Endothelial cell of umbilical vein (primary cell): ENCODE data around the gene NFKBIL1. TPM values are rescaled to one million over a fixed set of nuclear protein-coding genes. Genes with fewer than 3 reads are reported as not detected.
"Not testable (repeated sequence)": the region's sequence is repeated elsewhere in the genome, so short reads cannot be mapped to it uniquely, and the experiment has no call there.

ENCODE experiments used
- BruUV-seq: library from RNA; stranded (reverse); fragments of 400-500 nt; replicated peaks from 2 replicates; lab custom pipeline; 2021; lab: Mats Ljungman, UMichigan
- CTCF ChIA-PET: fragments of 300-600, 350-600 bp; sonication (Branson Sonifier 250); formaldehyde crosslinking; loops from one replicate; lab custom pipeline; 2021; ENCODE audit warnings: antibody characterized with exemption, inconsistent platforms; lab: Charles Lee
- POLR2A ChIA-PET: fragments of 300-600, 350-600 bp; sonication (Branson Sonifier 250); formaldehyde crosslinking; loops from one replicate; lab custom pipeline; 2021; ENCODE audit warnings: antibody characterized with exemption, inconsistent platforms; lab: Charles Lee
- DNase-seq: peaks from one replicate; pipeline ENCODE4 v3.0.0-alpha.2; 2011; ENCODE audit warnings: low read depth, low spot score
- FAIRE-seq: peaks from 2 replicates; lab custom pipeline; 2011; peaks lifted over from hg19 to GRCh38; lab: Jason Lieb, UNC
- H2AFZ ChIP-seq: 2 replicates; pipeline ENCODE4 v1.6.0; 2012; ENCODE audit warnings: low read depth, low read length, control low read depth, inconsistent platforms
- H3K27ac ChIP-seq: 2 replicates; pipeline ENCODE4 v1.5.1; 2011; ENCODE audit warnings: low read depth, mild to moderate bottlenecking, control low read depth, low read length, moderate library complexity; ENCODE audit not compliant: insufficient read depth
- H3K27me3 ChIP-seq, 2 experiments: 2 replicates each; pipeline versions ENCODE4 v1.6.0 to v1.6.1; 2011; ENCODE audit warnings: low read length in 2 of 2, mixed read lengths in 1 of 2; ENCODE audit not compliant: control insufficient read depth in 2 of 2, insufficient read depth in 2 of 2
- H3K36me3 ChIP-seq, 2 experiments: 2 replicates in 1 of 2; 3 replicates in 1 of 2; pipeline ENCODE4 v1.5.1; 2011; ENCODE audit warnings: low read length in 2 of 2, mild to moderate bottlenecking in 1 of 2, moderate library complexity in 1 of 2; ENCODE audit not compliant: control insufficient read depth in 2 of 2, insufficient read depth in 2 of 2; ENCODE audit errors: extremely low read depth in 1 of 2
- H3K4me1 ChIP-seq: 3 replicates; pipeline ENCODE4 v1.5.1; 2011; ENCODE audit warnings: mild to moderate bottlenecking, low read length; ENCODE audit not compliant: control insufficient read depth, insufficient read depth; ENCODE audit errors: extremely low read depth
- H3K4me2 ChIP-seq: 2 replicates; pipeline ENCODE4 v1.6.1; 2011; ENCODE audit warnings: low read length, control low read depth, mixed read lengths; ENCODE audit not compliant: insufficient read depth
- H3K4me3 ChIP-seq, 3 experiments: fragments of 200-600 bp in 1 of 3; sonication (generic), shearing (Covaris generic) in 1 of 3; replicated peaks in 1 of 3; 2 replicates each; pipeline ENCODE4 v1.5.1; 2011 to 2016; ENCODE audit warnings: control low read depth in 3 of 3, low read length in 3 of 3, mild to moderate bottlenecking in 2 of 3, inconsistent platforms in 1 of 3, low read depth in 1 of 3, moderate library complexity in 1 of 3; ENCODE audit not compliant: insufficient read depth in 1 of 3
- H3K79me2 ChIP-seq: 2 replicates; pipeline ENCODE4 v1.6.0; 2012; ENCODE audit warnings: low read length, inconsistent platforms; ENCODE audit not compliant: control insufficient read depth, insufficient read depth
- H3K9ac ChIP-seq: replicated peaks from 2 replicates; pipeline ENCODE3; 2011; ENCODE audit warnings: low read length, control low read depth; ENCODE audit not compliant: insufficient read depth; ENCODE audit errors: extremely low read depth
- H3K9me1 ChIP-seq: replicated peaks from 3 replicates; pipeline ENCODE4 v1.6.0; 2011; ENCODE audit warnings: mild to moderate bottlenecking, low read length; ENCODE audit not compliant: control insufficient read depth, insufficient read depth; ENCODE audit errors: extremely low read depth
- H3K9me3 ChIP-seq: replicated peaks from 2 replicates; pipeline ENCODE4 v1.5.1; 2012; ENCODE audit warnings: low read length, inconsistent platforms; ENCODE audit not compliant: control insufficient read depth, insufficient read depth
- H4K20me1 ChIP-seq: replicated peaks from 2 replicates; pipeline ENCODE3; 2011; ENCODE audit warnings: mild to moderate bottlenecking, low read length; ENCODE audit not compliant: control insufficient read depth, insufficient read depth; ENCODE audit errors: extremely low read depth
- CTCF ChIP-seq, 2 donors: IDR thresholded peaks; 1 replicate in 1 of 2; 2 replicates in 1 of 2; pipeline ENCODE4 v1.5.1; 2011; ENCODE audit warnings: low read length in 2 of 2, mild to moderate bottlenecking in 2 of 2, moderate library complexity in 2 of 2, control low read depth in 1 of 2, inconsistent platforms in 1 of 2, low read depth in 1 of 2; ENCODE audit not compliant: insufficient read depth in 1 of 2; ENCODE audit errors: extremely low read depth in 1 of 2
- EZH2 ChIP-seq: IDR thresholded peaks from 2 replicates; pipeline ENCODE4 v1.6.1; 2012; ENCODE audit warnings: borderline replicate concordance, low read depth, mild to moderate bottlenecking, moderate library complexity, low read length, inconsistent platforms; ENCODE audit not compliant: severe bottlenecking
- FOS ChIP-seq: IDR thresholded peaks from 2 replicates; pipeline ENCODE4 v1.6.1; 2011; ENCODE audit warnings: mild to moderate bottlenecking, low read length, moderate library complexity, borderline replicate concordance; ENCODE audit not compliant: insufficient read depth
- GATA2 ChIP-seq: IDR thresholded peaks from 2 replicates; pipeline ENCODE4 v1.7.0; 2011; ENCODE audit warnings: low read depth, mild to moderate bottlenecking, moderate library complexity, mixed read lengths, low read length; ENCODE audit not compliant: insufficient read length, insufficient read depth
- JUN ChIP-seq: IDR thresholded peaks from 2 replicates; pipeline ENCODE4 v1.6.1; 2011; ENCODE audit warnings: borderline replicate concordance, low read depth; ENCODE audit not compliant: insufficient read length, insufficient read depth
- MAX ChIP-seq: IDR thresholded peaks from 2 replicates; pipeline ENCODE4 v1.6.1; 2011; ENCODE audit not compliant: insufficient read depth, insufficient read length
- MYC ChIP-seq: IDR thresholded peaks from one replicate; pipeline ENCODE4 v1.6.1; 2011; ENCODE audit warnings: mild to moderate bottlenecking, low read depth, low read length
- POLR2A ChIP-seq: IDR thresholded peaks from 2 replicates; pipeline ENCODE4 v1.6.1; 2012; ENCODE audit warnings: low read depth, mild to moderate bottlenecking, control low read depth, low read length
- POLR2AphosphoS5 ChIP-seq: IDR thresholded peaks from 2 replicates; pipeline ENCODE4 v1.6.1; 2012; ENCODE audit warnings: low read depth, mild to moderate bottlenecking, control low read depth, low read length, moderate library complexity; ENCODE audit not compliant: insufficient read depth
- dilution Hi-C: fragments of 300-500 bp; cut with MboI; formaldehyde crosslinking; loops from one replicate; pipeline ENCODE4 v1.15.0; 2019; ENCODE audit warnings: low sequenced_read_pairs; ENCODE audit not compliant: extremely low pct_ligation_motif_present
- intact Hi-C: fragments of 100-400 bp; cut with micrococcal nuclease; formaldehyde crosslinking; loops from one replicate; pipeline ENCODE4 v1.10.0; 2022
- polyA plus RNA-seq, 4 experiments: library from polyadenylated mRNA; depleted of rRNA in 3 of 4; stranded (reverse) in 3 of 4; unstranded in 1 of 4; fragments of >200 nt; gene quantifications; 2 replicates each; pipeline versions ENCODE4 v1.2.1 to v1.2.3, GENCODE V29; 2011 to 2012; ENCODE audit warnings: missing spikeins in 1 of 4
- total RNA-seq: library from RNA; stranded (reverse); gene quantifications from 2 replicates; pipeline ENCODE4 v1.2.3, GENCODE V29; 2021

NFKBIL1 gene
- total and polyA plus RNA-seq, 2 donors (not counting 3 experiments of a cell fraction or from before 2014, with no cell fraction given): 9.9 to 15.5 TPM

- ChIA-PET CTCF (interaction anchor here (2.3 to 32.6 kb wide), 3 partner anchors 7 to 33 kb away, joined by 12 to 1517 read pairs (median 286); partner anchors contain the start of genes ATP6V1G2, DDX39B, NCR3 and NFKBIL1), POLR2A (interaction anchor here (1.6 kb wide), 1 partner anchor 8 kb away, joined by 5 read pairs; no protein-coding TSS in a partner anchor)
- dilution Hi-C loops (no loop called here), intact Hi-C loops (no loop called here)
- Histone ChIP-seq H3K9me1 (no peaks in the 10 kb centered on the region), H3K4me1 (no peaks in the 10 kb centered on the region), H3K4me2 (no peak overlapping the region), H3K9ac (no peak overlapping the region), H3K4me3 (no peak overlapping the region), H2AFZ (no peak overlapping the region), H3K79me2 (no peaks in the 10 kb centered on the region), H3K27ac (no peak overlapping the region), H3K9me3 (no peaks in the 10 kb centered on the region), H3K36me3 (no peaks in the 10 kb centered on the region), H3K27me3 (no peaks in the 10 kb centered on the region), H4K20me1 (no peaks in the 10 kb centered on the region)
- FAIRE-seq (no peak), DNase-seq (no peak)
- BruUV-seq: no TSS peak
- TF ChIP-seq GATA2: no peak
- no peak for TF ChIP-seq POLR2A
- no peak for TF ChIP-seq JUN
- no peak for TF ChIP-seq POLR2AphosphoS5
- TF ChIP-seq EZH2: no peak
- no peak for TF ChIP-seq FOS
- TF ChIP-seq MAX: no peak
- TF ChIP-seq CTCF (IDR thresholded peaks at IDR 0.05; ENCODE audit: extremely low read depth in 1 of 2, insufficient read depth in 1 of 2, low read depth in 1 of 2, low read length in 2 of 2): no peak
- TF ChIP-seq MYC: no peak
These were observed 41.7 kb downstream of the NFKBIL1 start for GRCh38 chr6:31588871-31589650.

- intact Hi-C loops, dilution Hi-C loops, FAIRE-seq: not testable (repeated sequence)
These were observed 43.3 kb downstream of the NFKBIL1 start for GRCh38 chr6:31590691-31591090.

More at GRCh38 chr6:31590691-31591090, 43.3 kb downstream of the NFKBIL1 start:
- H3K27ac ChIP-seq, H3K27me3 ChIP-seq, BruUV-seq, H4K20me1 ChIP-seq, DNase-seq, H3K4me3 ChIP-seq, H3K9me3 ChIP-seq, H3K36me3 ChIP-seq, H3K9ac ChIP-seq, POLR2A ChIA-PET, H3K9me1 ChIP-seq, H2AFZ ChIP-seq, H3K79me2 ChIP-seq, H3K4me2 ChIP-seq, H3K4me1 ChIP-seq: not testable (repeated sequence)
- CTCF ChIA-PET: interaction anchor here (2.3 to 32.6 kb wide), 2 partner anchors 10 to 34 kb away, joined by 12 to 1517 read pairs; partner anchors contain the start of genes ATP6V1G2, DDX39B and NFKBIL1
